Caco-2 (cell line): ENCODE results near the gene FHDC1. TPM values are rescaled to one million over a fixed set of nuclear protein-coding genes. Genes with fewer than 3 reads are reported as not detected.

Experiments
- BruUV-seq: library from RNA; stranded (reverse); fragments of 400-500 nt; replicated peaks from 2 replicates; lab custom pipeline; 2021; lab: Mats Ljungman, UMichigan
- CTCF ChIA-PET: fragments of 300-600 bp; sonication (Branson Sonifier 250); formaldehyde crosslinking; loops from one replicate; lab custom pipeline; 2022; ENCODE audit warnings: antibody characterized with exemption; lab: Charles Lee
- POLR2A ChIA-PET: fragments of 300-600 bp; sonication (Branson Sonifier 250); formaldehyde crosslinking; loops from one replicate; lab custom pipeline; 2022; ENCODE audit warnings: antibody characterized with exemption; lab: Charles Lee
- DNase-seq, 2 experiments: peaks; one replicate each; pipeline versions ENCODE4 v3.0.0 to v3.0.0-alpha.2; 2020 to 2022
- H3K27me3 ChIP-seq: replicated peaks from 2 replicates; pipeline ENCODE4 v1.6.0; 2011; ENCODE audit warnings: low read length; ENCODE audit not compliant: control insufficient read depth, insufficient read depth
- H3K36me3 ChIP-seq: 2 replicates; pipeline ENCODE4 v1.5.1; 2011; ENCODE audit warnings: low read length; ENCODE audit not compliant: control insufficient read depth, insufficient read depth
- H3K4me1 ChIP-seq: fragments of 250-450 bp; sonication (Bioruptor Pico); 2 replicates; pipeline ENCODE4 v1.5.1; 2020; ENCODE audit warnings: mild to moderate bottlenecking
- H3K4me3 ChIP-seq: 2 replicates; pipeline ENCODE4 v1.5.1; 2011; ENCODE audit warnings: low read depth, mild to moderate bottlenecking, control low read depth, low read length
- H3K9me3 ChIP-seq: fragments of 250-450 bp; sonication (Bioruptor Pico); 2 replicates; pipeline ENCODE4 v1.5.1; 2020; ENCODE audit warnings: mild to moderate bottlenecking, moderate library complexity
- H3K27ac Mint-ChIP-seq: one replicate; pipeline ENCODE4 v1.8.0; 2022; ENCODE audit warnings: mixed read lengths; ENCODE audit not compliant: unreplicated experiment
- H3K27me3 Mint-ChIP-seq: one replicate; pipeline ENCODE4 v1.8.0; 2022; ENCODE audit warnings: mixed read lengths; ENCODE audit not compliant: insufficient read depth, unreplicated experiment
- H3K36me3 Mint-ChIP-seq: one replicate; pipeline ENCODE4 v1.8.0; 2022; ENCODE audit warnings: mild to moderate bottlenecking, mixed read lengths; ENCODE audit not compliant: insufficient read depth, unreplicated experiment
- H3K4me1 Mint-ChIP-seq: one replicate; pipeline ENCODE4 v1.8.0; 2022; ENCODE audit warnings: low read depth, mixed read lengths; ENCODE audit not compliant: unreplicated experiment
- H3K4me3 Mint-ChIP-seq: one replicate; pipeline ENCODE4 v1.8.0; 2022; ENCODE audit warnings: mild to moderate bottlenecking, moderate library complexity, mixed read lengths; ENCODE audit not compliant: unreplicated experiment
- H3K9me3 Mint-ChIP-seq: one replicate; pipeline ENCODE4 v1.8.0; 2022; ENCODE audit warnings: mixed read lengths; ENCODE audit not compliant: unreplicated experiment
- CTCF ChIP-seq, 2 experiments: fragments of 200-600 bp in 1 of 2; IDR thresholded peaks; 1 replicate in 1 of 2; 2 replicates in 1 of 2; pipeline versions ENCODE4 v1.5.1 to v1.8.0; 2011 to 2022; ENCODE audit warnings: antibody characterized with exemption in 1 of 2, control low read depth in 1 of 2, inconsistent platforms in 1 of 2, low read depth in 1 of 2, low read length in 1 of 2, mild to moderate bottlenecking in 1 of 2, moderate library complexity in 1 of 2; ENCODE audit not compliant: insufficient read depth in 1 of 2, severe bottlenecking in 1 of 2, unreplicated experiment in 1 of 2
- intact Hi-C: fragments of 100-400 bp; cut with micrococcal nuclease; formaldehyde crosslinking; loops from one replicate; pipeline ENCODE4 v1.10.0; 2022; ENCODE audit not compliant: unreplicated experiment
- total RNA-seq: library from RNA; stranded (reverse); gene quantifications from 2 replicates; pipeline ENCODE4 v1.2.3, GENCODE V29; 2022

Gene FHDC1
- total RNA-seq, 1 experiment from 2014 or later = 1.4 TPM

GRCh38 chr4:153014460-153014859, 78.3 kb downstream of the FHDC1 start:
- H3K27me3 Mint-ChIP-seq = no peaks in the 10 kb centered on the region
- no peak for DNase-seq
- no peaks in the 10 kb centered on the region for H3K36me3 Mint-ChIP-seq
- CTCF ChIA-PET = no interaction called here
- BruUV-seq = no TSS peak
- no peaks in the 10 kb centered on the region for H3K27me3 ChIP-seq
- no peak overlapping the region for H3K4me3 Mint-ChIP-seq
- TF ChIP-seq CTCF (IDR thresholded peaks at IDR 0.05; ENCODE audit: insufficient read depth in 1 of 2, low read depth in 1 of 2, low read length in 1 of 2, severe bottlenecking in 1 of 2, unreplicated experiment in 1 of 2) = no peak
- H3K9me3 Mint-ChIP-seq = no peaks in the 10 kb centered on the region
- no peaks in the 10 kb centered on the region for H3K9me3 ChIP-seq
- intact Hi-C loops = no loop called here
- H3K4me3 ChIP-seq = no peak overlapping the region
- no peaks in the 10 kb centered on the region for H3K36me3 ChIP-seq
- H3K27ac Mint-ChIP-seq = no peak overlapping the region
- POLR2A ChIA-PET = no interaction called here
- H3K4me1 Mint-ChIP-seq = no peaks in the 10 kb centered on the region
- H3K4me1 ChIP-seq = no peaks in the 10 kb centered on the region

- no peaks in the 10 kb centered on the region for H3K36me3 ChIP-seq
- H3K27me3 ChIP-seq = no peaks in the 10 kb centered on the region
- no peak overlapping the region for H3K27ac Mint-ChIP-seq
- ChIA-PET CTCF (no interaction called here), POLR2A (no interaction called here)
- no peaks in the 10 kb centered on the region for H3K9me3 ChIP-seq
- no peaks in the 10 kb centered on the region for H3K4me1 Mint-ChIP-seq
- intact Hi-C loops = no loop called here
- no peak overlapping the region for H3K4me3 Mint-ChIP-seq
- TF ChIP-seq CTCF (IDR thresholded peaks at IDR 0.05; ENCODE audit: insufficient read depth in 1 of 2, low read depth in 1 of 2, low read length in 1 of 2, severe bottlenecking in 1 of 2, unreplicated experiment in 1 of 2) = no peak
- BruUV-seq = no TSS peak
- no peaks in the 10 kb centered on the region for H3K36me3 Mint-ChIP-seq
- H3K4me1 ChIP-seq = no peaks in the 10 kb centered on the region
- H3K27me3 Mint-ChIP-seq = no peaks in the 10 kb centered on the region
- H3K9me3 Mint-ChIP-seq = no peaks in the 10 kb centered on the region
- DNase-seq = no peak
- H3K4me3 ChIP-seq = no peak overlapping the region
Measured at GRCh38 chr4:153016592-153016991, 80.5 kb downstream of the FHDC1 start.

- Mint-ChIP-seq H3K4me1 (no peaks in the 10 kb centered on the region), H3K27me3 (no peaks in the 10 kb centered on the region), H3K4me3 (no peak overlapping the region), H3K9me3 (no peaks in the 10 kb centered on the region), H3K27ac (no peak overlapping the region), H3K36me3 (no peaks in the 10 kb centered on the region)
- no TSS peak for BruUV-seq
- no peaks in the 10 kb centered on the region for H3K27me3 ChIP-seq
- no peaks in the 10 kb centered on the region for H3K36me3 ChIP-seq
- no peak for TF ChIP-seq CTCF (IDR thresholded peaks at IDR 0.05; ENCODE audit: insufficient read depth in 1 of 2, low read depth in 1 of 2, low read length in 1 of 2, severe bottlenecking in 1 of 2, unreplicated experiment in 1 of 2)
- no peak for DNase-seq
- ChIA-PET POLR2A (no interaction called here), CTCF (no interaction called here)
- no peak overlapping the region for H3K4me3 ChIP-seq
- intact Hi-C loops = no loop called here
- H3K9me3 ChIP-seq = no peaks in the 10 kb centered on the region
- H3K4me1 ChIP-seq = no peaks in the 10 kb centered on the region
Measured at GRCh38 chr4:153018031-153018430, 81.9 kb downstream of the FHDC1 start.
